Pancreas (tissue), 10 donors: ENCODE measurements around the gene GFY. TPM values are rescaled to one million over a fixed set of nuclear protein-coding genes. Genes with fewer than 3 reads are reported as not detected.

ENCODE experiments used
- ATAC-seq, 4 donors: fragments of 200-7000 bp; cut with Tn5 transposase; one replicate each; pipeline versions ENCODE4 v1.8.0 to v1.9.1; 2020; ENCODE audit warnings: mild to moderate bottlenecking in 4 of 4, moderate library complexity in 4 of 4
- DNase-seq, 6 donors: peaks; one replicate each; pipeline ENCODE4 v3.0.0-alpha.2; 2020
- FAIRE-seq: peaks from 2 replicates; lab custom pipeline; 2012; peaks lifted over from hg19 to GRCh38; lab: Jason Lieb, UNC
- H3K27ac ChIP-seq, 4 donors: fragments of 200-600 bp; sonication (generic); 1 replicate in 3 of 4; 2 replicates in 1 of 4; pipeline versions ENCODE4 v1.5.0 to v1.8.0; 2020
- H3K27me3 ChIP-seq, 4 donors: fragments of 200-600 bp; one replicate each; pipeline ENCODE4 v1.8.0; 2021
- H3K36me3 ChIP-seq, 3 donors: fragments of 200-600 bp; sonication (generic) in 1 of 3; one replicate each; pipeline versions ENCODE4 v1.5.0 to v1.8.0; 2020 to 2021
- H3K4me1 ChIP-seq, 3 donors: fragments of 200-600 bp; one replicate each; pipeline ENCODE4 v1.8.0; 2021
- H3K4me3 ChIP-seq, 4 donors: fragments of 200-600 bp; sonication (generic) in 2 of 4; one replicate each; pipeline versions ENCODE4 v1.5.0 to v1.8.0; 2020 to 2021
- H3K9me3 ChIP-seq, 4 donors: fragments of 200-600 bp; one replicate each; pipeline ENCODE4 v1.8.0; 2021
- CTCF ChIP-seq, 4 donors: fragments of 200-600 bp; sonication (generic) in 3 of 4; IDR thresholded peaks; one replicate each; pipeline versions ENCODE4 v1.5.0 to v1.8.0; 2021; ENCODE audit warnings: antibody characterized with exemption in 4 of 4
- WGBS, 2 donors: extraction: QIAGEN DNeasy Blood & Tissue Kit; methylation state at CpG; one replicate each; pipeline ENCODE4 v1.1.7; 2013; 5-methylcytosine and 5-hydroxymethylcytosine counted together
- intact Hi-C, 3 donors: fragments of 100-400 bp; cut with DNase I; formaldehyde crosslinking; loops; one replicate each; pipeline versions ENCODE4 v1.11.1 to v1.14.2; 2022
- polyA plus RNA-seq, 2 donors: library from polyadenylated mRNA; stranded (reverse); fragments of 200-250 nt; gene quantifications; one replicate each; pipeline ENCODE4 v1.2.3, GENCODE V29; 2013
- total RNA-seq, 6 donors: library from RNA; stranded (reverse); fragmentation: NEBNext Ultra II Directional in 4 of 6; extraction: Animal tissue kit (Norgen Biotek cat#: 25700) in 4 of 6; gene quantifications; one replicate each; pipeline versions ENCODE4 v1.2.1 to v1.2.4, GENCODE V29; 2021 to 2023
- donor health status: healthy with polysubstance abuse.
- donor health status: DM: no; HTN: no; CAD: no; lungs with moderate emphysema.
- donor health status: DM: no; HTN: no; CAD: no.
- donor health status: control.
- donor health status: control.
- donor health status: Bipolar disorder and iron deficiency.
- donor health status: DM: yes; HTN: yes; CAD: no.
- donor health status: DM: no; HTN: no; CAD: no.
- donor health status: DM: no; HTN: no; CAD: no.
- donor health status: DM: yes; HTN: yes; CAD: no.

The GFY gene
- total and polyA plus RNA-seq, 8 donors: not detected

- no peak overlapping the region for H3K4me3 ChIP-seq
- no peak for DNase-seq
- H3K36me3 ChIP-seq: no peaks in the 10 kb centered on the region
- H3K27ac ChIP-seq: no peak overlapping the region
- peaks cover 0 to 5% (median 4%) of the 10 kb centered on the region in 3 donors for H3K4me1 ChIP-seq
- no peak for TF ChIP-seq CTCF (IDR thresholded peaks at IDR 0.05)
- no peaks in the 10 kb centered on the region for H3K27me3 ChIP-seq
- no peaks in the 10 kb centered on the region for H3K9me3 ChIP-seq
- no peak for ATAC-seq
- intact Hi-C loops: loop anchor here in 2 of 3 donors (10.0 kb wide), 2 partner anchors 51 to 221 kb away; no protein-coding TSS in a partner anchor
- 72 to 82% methylated on average over 3 of the region's 3 CpGs for WGBS, 2 donors
- no peak for FAIRE-seq
Measured at GRCh38 chr19:49445997-49446396, 20.8 kb downstream of the GFY start.

- WGBS, 2 donors: 85 to 87% methylated on average over 32 of the region's 32 CpGs
- no peak for TF ChIP-seq CTCF (IDR thresholded peaks at IDR 0.05)
- intact Hi-C loops: loop anchor here in 2 of 3 donors (10.0 kb wide), 2 partner anchors 53 to 223 kb away; no protein-coding TSS in a partner anchor
- peak in 3 of 6 donors; percentile 39 to 79 (median 76) for DNase-seq
- ATAC-seq: no peak
- no peak overlapping the region for H3K4me3 ChIP-seq
- no peaks in the 10 kb centered on the region for H3K27me3 ChIP-seq
- no peaks in the 10 kb centered on the region for H3K36me3 ChIP-seq
- H3K27ac ChIP-seq: no peak overlapping the region
- H3K9me3 ChIP-seq: no peaks in the 10 kb centered on the region
- FAIRE-seq: no peak
- peaks cover 0 to 5% (median 4%) of the 10 kb centered on the region in 3 donors for H3K4me1 ChIP-seq
Measured at GRCh38 chr19:49447485-49448431, 22.6 kb downstream of the GFY start.

DNA sequence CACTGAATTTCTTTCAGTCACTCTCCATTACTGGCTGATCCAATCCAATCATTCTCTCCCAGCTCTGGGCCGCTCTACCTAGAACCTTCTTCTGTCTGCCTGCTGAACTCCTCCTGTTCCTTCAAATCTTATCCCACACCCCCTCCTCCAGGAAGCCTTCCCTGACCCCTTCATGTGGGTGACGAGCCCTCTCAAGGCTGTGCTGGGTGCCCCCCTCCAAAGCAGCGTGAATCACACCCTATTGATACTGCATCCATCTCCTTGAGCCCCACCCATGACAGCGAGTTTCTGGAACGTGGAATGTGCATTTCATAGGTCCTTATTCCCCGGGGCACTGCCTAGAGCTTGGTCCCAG, 23.2 kb downstream of the GFY start:
- H3K27me3 ChIP-seq: no peaks in the 10 kb centered on the region
- no peaks in the 10 kb centered on the region for H3K36me3 ChIP-seq
- peaks cover 0 to 5% (median 4%) of the 10 kb centered on the region in 3 donors for H3K4me1 ChIP-seq
- H3K27ac ChIP-seq: no peak overlapping the region
- FAIRE-seq: no peak
- no peak for DNase-seq
- TF ChIP-seq CTCF (IDR thresholded peaks at IDR 0.05): no peak
- H3K9me3 ChIP-seq: no peaks in the 10 kb centered on the region
- intact Hi-C loops: loop anchor here in 2 of 3 donors (10.0 kb wide), 2 partner anchors 54 to 224 kb away; no protein-coding TSS in a partner anchor
- ATAC-seq: no peak
- 92 to 96% methylated on average over 6 of the region's 6 CpGs for WGBS, 2 donors
- no peak overlapping the region for H3K4me3 ChIP-seq

DNA sequence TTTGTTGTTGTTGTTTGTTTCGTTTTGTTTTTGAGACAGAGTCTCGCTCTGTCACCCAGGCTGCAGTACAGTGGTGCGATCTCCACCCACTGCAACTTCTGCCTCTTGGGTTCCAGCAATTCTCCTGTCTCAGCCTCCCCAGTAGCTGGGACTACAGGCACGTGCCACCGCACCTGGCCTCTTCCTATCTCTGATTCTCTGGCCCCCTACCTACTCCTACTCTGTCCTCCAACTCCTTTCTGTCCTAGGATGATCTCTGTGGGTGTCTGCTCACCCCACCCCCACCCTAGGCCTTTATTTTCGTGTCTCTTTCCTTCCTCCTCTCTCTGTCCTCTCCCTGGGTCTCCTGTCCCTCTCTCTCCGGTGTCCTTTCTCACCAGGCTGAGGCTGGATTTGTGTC, 25.2 kb downstream of the GFY start:
- TF ChIP-seq CTCF (IDR thresholded peaks at IDR 0.05): no peak
- no peaks in the 10 kb centered on the region for H3K36me3 ChIP-seq
- peaks cover 0 to 7% (median 5%) of the 10 kb centered on the region in 3 donors for H3K4me1 ChIP-seq
- no peaks in the 10 kb centered on the region for H3K9me3 ChIP-seq
- FAIRE-seq (no peak), DNase-seq (no peak), ATAC-seq (no peak)
- intact Hi-C loops: no loop called here
- H3K4me3 ChIP-seq: peak overlapping the region in 1 of 4 donors; percentile 68
- H3K27ac ChIP-seq: no peak overlapping the region
- no peaks in the 10 kb centered on the region for H3K27me3 ChIP-seq
- WGBS, 2 donors: 79 to 80% methylated on average over 7 of the region's 7 CpGs
